Memory B cell (primary cell): ENCODE results near the gene GIMD1.
"Not testable (repeated sequence)": the region's sequence is repeated elsewhere in the genome, so short reads cannot be mapped to it uniquely, and the experiment has no call there.

Experiments
- ATAC-seq: fragments of 150-1000 bp; cut with Tn5 transposase; 2 replicates; pipeline ENCODE4 v1.10.0; 2021; ENCODE audit warnings: low read depth, mild to moderate bottlenecking, moderate library complexity
- DNase-seq, 2 donors: peaks; one replicate each; pipeline ENCODE4 v3.0.0; 2022; ENCODE audit warnings: low spot score in 2 of 2
- H3K27ac Mint-ChIP-seq: one replicate; pipeline ENCODE4 v1.8.0; 2022; ENCODE audit warnings: mild to moderate bottlenecking, moderate library complexity, mixed read lengths
- H3K27me3 Mint-ChIP-seq: one replicate; pipeline ENCODE4 v1.8.0; 2022; ENCODE audit warnings: mixed read lengths
- H3K36me3 Mint-ChIP-seq: one replicate; pipeline ENCODE4 v1.8.0; 2022; ENCODE audit warnings: mild to moderate bottlenecking, mixed read lengths
- H3K4me1 Mint-ChIP-seq: one replicate; pipeline ENCODE4 v1.8.0; 2022; ENCODE audit warnings: mixed read lengths
- H3K4me3 Mint-ChIP-seq: one replicate; pipeline ENCODE4 v1.8.0; 2022; ENCODE audit warnings: mild to moderate bottlenecking, moderate library complexity, mixed read lengths
- H3K9me3 Mint-ChIP-seq: one replicate; pipeline ENCODE4 v1.8.0; 2022; ENCODE audit warnings: mixed read lengths

GIMD1 gene

GRCh38 chr4:106337916-106338315 is 30.7 kb downstream of the GIMD1 start:
- Mint-ChIP-seq H3K27me3 (no peaks in the 10 kb centered on the region), H3K27ac (peak overlapping the region; percentile 73), H3K4me3 (no peak overlapping the region), H3K9me3 (peaks cover 10% of the 10 kb centered on the region), H3K36me3 (peaks cover 67% of the 10 kb centered on the region), H3K4me1 (peaks cover 14% of the 10 kb centered on the region)
- ATAC-seq, result no peak
- no peak for DNase-seq

- Mint-ChIP-seq H3K27me3 (no peaks in the 10 kb centered on the region), H3K27ac (no peak overlapping the region), H3K36me3 (peaks cover 66% of the 10 kb centered on the region), H3K9me3 (peaks cover 10% of the 10 kb centered on the region), H3K4me1 (peaks cover 10% of the 10 kb centered on the region), H3K4me3 (no peak overlapping the region)
- DNase-seq (no peak), ATAC-seq (no peak)
Observed at GRCh38 chr4:106336618-106337017, 32.0 kb downstream of the GIMD1 start.

- no peak overlapping the region for H3K27ac Mint-ChIP-seq
- no peak overlapping the region for H3K4me3 Mint-ChIP-seq
- H3K27me3 Mint-ChIP-seq, result no peaks in the 10 kb centered on the region
- H3K4me1 Mint-ChIP-seq, result peaks cover 3% of the 10 kb centered on the region
- ATAC-seq, result no peak
- no peak for DNase-seq
- H3K36me3 Mint-ChIP-seq, result peaks cover 59% of the 10 kb centered on the region
- H3K9me3 Mint-ChIP-seq, result peaks cover 7% of the 10 kb centered on the region
Observed at GRCh38 chr4:106334741-106335470, 33.7 kb downstream of the GIMD1 start.

- no peaks in the 10 kb centered on the region for H3K27me3 Mint-ChIP-seq
- H3K36me3 Mint-ChIP-seq, result peaks cover 53% of the 10 kb centered on the region
- no peak overlapping the region for H3K4me3 Mint-ChIP-seq
- H3K27ac Mint-ChIP-seq, result no peak overlapping the region
- H3K9me3 Mint-ChIP-seq, result peaks cover 6% of the 10 kb centered on the region
- DNase-seq (no peak), ATAC-seq (no peak)
- no peaks in the 10 kb centered on the region for H3K4me1 Mint-ChIP-seq
Observed at GRCh38 chr4:106333186-106333585, 35.4 kb downstream of the GIMD1 start.

- Mint-ChIP-seq H3K27me3 (no peaks in the 10 kb centered on the region), H3K4me3 (no peak overlapping the region), H3K9me3 (no peaks in the 10 kb centered on the region), H3K36me3 (peaks cover 37% of the 10 kb centered on the region), H3K4me1 (no peaks in the 10 kb centered on the region), H3K27ac (no peak overlapping the region)
- no peak for DNase-seq
- ATAC-seq, result peak; percentile 64
Observed at GRCh38 chr4:106329041-106329618, 39.4 kb downstream of the GIMD1 start.

- Mint-ChIP-seq H3K27ac (no peak overlapping the region), H3K36me3 (peaks cover 24% of the 10 kb centered on the region)
- no peak for ATAC-seq
Observed at GRCh38 chr4:106325800-106326199, 42.8 kb downstream of the GIMD1 start.

GRCh38 chr4:106323119-106323518 is 45.5 kb downstream of the GIMD1 start:
- DNase-seq (no peak), ATAC-seq (no peak)
- Mint-ChIP-seq H3K36me3 (peaks cover 21% of the 10 kb centered on the region), H3K27ac (no peak overlapping the region), H3K4me1 (peaks cover 12% of the 10 kb centered on the region), H3K4me3 (no peak overlapping the region), H3K9me3 (no peaks in the 10 kb centered on the region), H3K27me3 (no peaks in the 10 kb centered on the region)

More at GRCh38 chr4:106325800-106326199, 42.8 kb downstream of the GIMD1 start:
- H3K4me1 Mint-ChIP-seq, result peaks cover 2% of the 10 kb centered on the region
- DNase-seq, result no peak
- no peak overlapping the region for H3K4me3 Mint-ChIP-seq
- no peaks in the 10 kb centered on the region for H3K9me3 Mint-ChIP-seq
- no peaks in the 10 kb centered on the region for H3K27me3 Mint-ChIP-seq

GRCh38 chr4:106321814-106322213 is 46.8 kb downstream of the GIMD1 start:
- not testable (repeated sequence) for ATAC-seq, H3K9me3 Mint-ChIP-seq, H3K4me3 Mint-ChIP-seq, H3K27me3 Mint-ChIP-seq, DNase-seq
- Mint-ChIP-seq H3K36me3 (peaks cover 14% of the 10 kb centered on the region), H3K27ac (peak overlapping the region; percentile 60), H3K4me1 (peaks cover 12% of the 10 kb centered on the region)

GRCh38 chr4:106321168-106321567 is 47.4 kb downstream of the GIMD1 start:
- not testable (repeated sequence) for H3K9me3 Mint-ChIP-seq, H3K27ac Mint-ChIP-seq, H3K27me3 Mint-ChIP-seq, ATAC-seq, H3K4me3 Mint-ChIP-seq, DNase-seq
- H3K36me3 Mint-ChIP-seq, result peaks cover 14% of the 10 kb centered on the region
- H3K4me1 Mint-ChIP-seq, result peaks cover 12% of the 10 kb centered on the region

- peaks cover 13% of the 10 kb centered on the region for H3K4me1 Mint-ChIP-seq
- peaks cover 14% of the 10 kb centered on the region for H3K36me3 Mint-ChIP-seq
- DNase-seq, result no peak
- no peak for ATAC-seq
- H3K9me3 Mint-ChIP-seq, result no peaks in the 10 kb centered on the region
- H3K27me3 Mint-ChIP-seq, result no peaks in the 10 kb centered on the region
- no peak overlapping the region for H3K27ac Mint-ChIP-seq
- H3K4me3 Mint-ChIP-seq, result no peak overlapping the region
Observed at GRCh38 chr4:106320235-106320634, 48.3 kb downstream of the GIMD1 start.

GRCh38 chr4:106318511-106318910 is 50.1 kb downstream of the GIMD1 start:
- DNase-seq, result no peak
- no peak for ATAC-seq
- Mint-ChIP-seq H3K9me3 (no peaks in the 10 kb centered on the region), H3K27ac (no peak overlapping the region), H3K36me3 (peaks cover 12% of the 10 kb centered on the region), H3K4me3 (no peak overlapping the region), H3K27me3 (no peaks in the 10 kb centered on the region), H3K4me1 (peaks cover 19% of the 10 kb centered on the region)

GRCh38 chr4:106317815-106318214 is 50.8 kb downstream of the GIMD1 start:
- Mint-ChIP-seq H3K27me3 (no peaks in the 10 kb centered on the region), H3K9me3 (no peaks in the 10 kb centered on the region), H3K36me3 (peaks cover 12% of the 10 kb centered on the region), H3K4me3 (no peak overlapping the region), H3K27ac (no peak overlapping the region), H3K4me1 (peaks cover 24% of the 10 kb centered on the region)
- ATAC-seq, result no peak
- no peak for DNase-seq

- ATAC-seq (no peak), DNase-seq (peak in 1 of 2 donors; percentile 7)
- peaks cover 21% of the 10 kb centered on the region for H3K4me1 Mint-ChIP-seq
- no peaks in the 10 kb centered on the region for H3K27me3 Mint-ChIP-seq
- no peak overlapping the region for H3K4me3 Mint-ChIP-seq
- no peaks in the 10 kb centered on the region for H3K9me3 Mint-ChIP-seq
- no peak overlapping the region for H3K27ac Mint-ChIP-seq
- peaks cover 12% of the 10 kb centered on the region for H3K36me3 Mint-ChIP-seq
Observed at GRCh38 chr4:106316773-106317409, 51.7 kb downstream of the GIMD1 start.

- ATAC-seq (peak; percentile 83), DNase-seq (peak; percentile 87 to 89)
- Mint-ChIP-seq H3K4me1 (peaks cover 21% of the 10 kb centered on the region), H3K27ac (no peak within 1 kb of the TSS), H3K4me3 (peak within 1 kb of the TSS; percentile 80), H3K9me3 (no peaks in the 10 kb centered on the region), H3K36me3 (peaks cover 12% of the 10 kb centered on the region), H3K27me3 (no peaks in the 10 kb centered on the region)
Observed at GRCh38 chr4:106315968-106316772, 52.4 kb downstream of the GIMD1 start, which contains the start of the genes AIMP1 and TBCK. AIMP1 (plus strand) TSS chr4:106316550; CDS start chr4:106325010, 8,460 bp downstream. TBCK (minus strand) TSS chr4:106316209; CDS start chr4:106308960, 7,249 bp downstream.
